Keratinocyte (primary cell): ENCODE results near the gene RASA3. TPM values are rescaled to one million over a fixed set of nuclear protein-coding genes. Genes with fewer than 3 reads are reported as not detected.
A peak's percentile ranks its signal among the peaks of the same experiment; 100 is the strongest.

Experiments
- DNase-seq: peaks from one replicate; pipeline ENCODE4 v3.0.0-alpha.2; 2011; ENCODE audit warnings: low read depth, missing footprints, low spot score
- FAIRE-seq: peaks from 2 replicates; lab custom pipeline; 2011; peaks lifted over from hg19 to GRCh38; lab: Jason Lieb, UNC
- H2AFZ ChIP-seq: 2 replicates; pipeline ENCODE4 v1.6.0; 2012; ENCODE audit warnings: low read length, control low read depth, inconsistent platforms; ENCODE audit not compliant: control insufficient read depth
- H3K27ac ChIP-seq: 2 replicates; pipeline ENCODE4 v1.5.1; 2011; ENCODE audit warnings: low read length; ENCODE audit not compliant: control insufficient read depth, insufficient read depth
- H3K27me3 ChIP-seq: 3 replicates; pipeline ENCODE4 v1.6.0; 2011; ENCODE audit warnings: low read length; ENCODE audit not compliant: control insufficient read depth, insufficient read depth; ENCODE audit errors: extremely low read depth
- H3K36me3 ChIP-seq, 2 experiments: 2 replicates in 1 of 2; 3 replicates in 1 of 2; pipeline ENCODE4 v1.5.1; 2011; ENCODE audit warnings: low read length in 2 of 2, mild to moderate bottlenecking in 1 of 2; ENCODE audit not compliant: control insufficient read depth in 2 of 2, insufficient read depth in 2 of 2; ENCODE audit errors: extremely low read depth in 1 of 2
- H3K4me1 ChIP-seq: 3 replicates; pipeline ENCODE4 v1.5.1; 2011; ENCODE audit warnings: low read length; ENCODE audit not compliant: control insufficient read depth, insufficient read depth; ENCODE audit errors: extremely low read depth
- H3K4me2 ChIP-seq: 3 replicates; pipeline ENCODE4 v1.6.0; 2011; ENCODE audit warnings: low read depth, low read length; ENCODE audit not compliant: control insufficient read depth, insufficient read depth; ENCODE audit errors: extremely low read depth
- H3K4me3 ChIP-seq, 3 experiments: fragments of 200-600 bp in 1 of 3; sonication (generic) in 1 of 3; 2 replicates in 2 of 3; 3 replicates in 1 of 3; pipeline ENCODE4 v1.5.1; 2011 to 2016; ENCODE audit warnings: low read length in 3 of 3, mild to moderate bottlenecking in 3 of 3, control low read depth in 2 of 3, inconsistent platforms in 1 of 3, low read depth in 1 of 3, mixed read lengths in 1 of 3, mixed run types in 1 of 3, moderate library complexity in 1 of 3; ENCODE audit not compliant: control insufficient read depth in 2 of 3, insufficient read depth in 2 of 3; ENCODE audit errors: extremely low read depth in 1 of 3
- H3K79me2 ChIP-seq: 2 replicates; pipeline ENCODE4 v1.6.0; 2012; ENCODE audit warnings: low read length; ENCODE audit not compliant: control insufficient read depth, insufficient read depth
- H3K9ac ChIP-seq: 3 replicates; pipeline ENCODE4 v1.6.0; 2011; ENCODE audit warnings: low read length; ENCODE audit not compliant: control insufficient read depth, insufficient read depth; ENCODE audit errors: extremely low read depth
- H3K9me1 ChIP-seq: 3 replicates; pipeline ENCODE4 v1.6.0; 2011; ENCODE audit warnings: low read length; ENCODE audit not compliant: control insufficient read depth, insufficient read depth; ENCODE audit errors: extremely low read depth
- H3K9me3 ChIP-seq: 2 replicates; pipeline ENCODE4 v1.5.1; 2012; ENCODE audit warnings: low read depth, low read length; ENCODE audit not compliant: control insufficient read depth
- H4K20me1 ChIP-seq: 3 replicates; pipeline ENCODE4 v1.6.0; 2011; ENCODE audit warnings: low read length; ENCODE audit not compliant: control insufficient read depth, insufficient read depth; ENCODE audit errors: extremely low read depth
- EZH2 ChIP-seq: IDR thresholded peaks from one replicate; pipeline ENCODE4 v1.6.1; 2012; ENCODE audit warnings: inconsistent platforms, mild to moderate bottlenecking, low read length, moderate library complexity
- dilution Hi-C: fragments of 300-500 bp; cut with MboI; formaldehyde crosslinking; loops from one replicate; pipeline ENCODE4 v1.7.0; 2020; ENCODE audit warnings: low sequenced_read_pairs; ENCODE audit not compliant: extremely low pct_ligation_motif_present
- polyA plus RNA-seq, 5 experiments: library from polyadenylated mRNA; depleted of rRNA in 3 of 5; stranded (reverse) in 3 of 5; stranded (forward) in 1 of 5; unstranded in 1 of 5; fragments of >200 nt; gene quantifications; 1 replicate in 1 of 5; 2 replicates in 3 of 5; 3 replicates in 1 of 5; pipeline versions ENCODE4 v1.2.1 to v1.2.3, GENCODE V29; 2011 to 2012; ENCODE audit warnings: missing spikeins in 2 of 5, low read depth in 1 of 5, low replicate concordance in 1 of 5
- TF ChIP-seq, protein P1 (sequence below), 3 experiments: IDR thresholded peaks in 1 of 3; conservative IDR thresholded peaks in 1 of 3; optimal IDR thresholded peaks in 1 of 3; 2 replicates in 2 of 3; 3 replicates in 1 of 3; pipeline versions ENCODE3 to v1.5.1; 2011; ENCODE audit warnings: low read length in 3 of 3, mild to moderate bottlenecking in 3 of 3, moderate library complexity in 2 of 3, control low read depth in 1 of 3, inconsistent platforms in 1 of 3; ENCODE audit not compliant: insufficient read depth in 2 of 3; ENCODE audit errors: extremely low read depth in 1 of 3

Gene RASA3
- polyA plus RNA-seq, 1 donor (not counting 4 experiments of a cell fraction or from before 2014, with no cell fraction given) = 4.1 TPM

DNA sequence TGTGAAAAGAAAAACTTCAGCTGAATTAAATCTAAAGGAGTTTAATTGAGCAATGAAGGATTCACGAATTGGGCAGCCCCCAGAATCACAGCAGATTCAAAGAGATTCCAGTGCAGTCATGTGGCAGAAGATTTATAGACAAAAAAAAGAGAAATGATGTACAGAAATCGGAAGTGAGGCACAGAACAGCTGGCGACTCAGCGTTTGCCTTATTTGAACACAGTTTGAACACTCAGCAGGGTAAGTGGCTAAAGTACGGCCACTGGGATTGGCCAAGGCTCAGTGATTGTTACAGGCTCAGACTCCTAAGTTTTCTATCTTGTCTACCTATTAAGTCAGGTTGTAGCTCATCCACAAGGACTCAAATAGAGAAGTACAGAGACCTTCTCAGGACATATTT, 35.0 kb upstream of the RASA3 start:
- H3K79me2 ChIP-seq = no peaks in the 10 kb centered on the region
- peaks cover 38% of the 10 kb centered on the region for H3K27me3 ChIP-seq
- H2AFZ ChIP-seq = no peak overlapping the region
- no peaks in the 10 kb centered on the region for H3K9me3 ChIP-seq
- no peak overlapping the region for H3K4me3 ChIP-seq
- FAIRE-seq (no peak), DNase-seq (no peak)
- dilution Hi-C loops = loop anchor here (10.0 kb wide), 1 partner anchor 113 kb away; no protein-coding TSS in a partner anchor
- TF ChIP-seq, protein P1, sequence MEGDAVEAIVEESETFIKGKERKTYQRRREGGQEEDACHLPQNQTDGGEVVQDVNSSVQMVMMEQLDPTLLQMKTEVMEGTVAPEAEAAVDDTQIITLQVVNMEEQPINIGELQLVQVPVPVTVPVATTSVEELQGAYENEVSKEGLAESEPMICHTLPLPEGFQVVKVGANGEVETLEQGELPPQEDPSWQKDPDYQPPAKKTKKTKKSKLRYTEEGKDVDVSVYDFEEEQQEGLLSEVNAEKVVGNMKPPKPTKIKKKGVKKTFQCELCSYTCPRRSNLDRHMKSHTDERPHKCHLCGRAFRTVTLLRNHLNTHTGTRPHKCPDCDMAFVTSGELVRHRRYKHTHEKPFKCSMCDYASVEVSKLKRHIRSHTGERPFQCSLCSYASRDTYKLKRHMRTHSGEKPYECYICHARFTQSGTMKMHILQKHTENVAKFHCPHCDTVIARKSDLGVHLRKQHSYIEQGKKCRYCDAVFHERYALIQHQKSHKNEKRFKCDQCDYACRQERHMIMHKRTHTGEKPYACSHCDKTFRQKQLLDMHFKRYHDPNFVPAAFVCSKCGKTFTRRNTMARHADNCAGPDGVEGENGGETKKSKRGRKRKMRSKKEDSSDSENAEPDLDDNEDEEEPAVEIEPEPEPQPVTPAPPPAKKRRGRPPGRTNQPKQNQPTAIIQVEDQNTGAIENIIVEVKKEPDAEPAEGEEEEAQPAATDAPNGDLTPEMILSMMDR (optimal IDR thresholded peaks at IDR 0.05 in 1 of 3, IDR thresholded peaks at IDR 0.05 in 1 of 3, conservative IDR thresholded peaks at IDR 0.05 in 1 of 3; ENCODE audit: extremely low read depth in 1 of 3, insufficient read depth in 2 of 3, low read length in 3 of 3) = no peak
- no peak for TF ChIP-seq EZH2
- H3K27ac ChIP-seq = no peak overlapping the region
- no peaks in the 10 kb centered on the region for H3K36me3 ChIP-seq
- H3K9ac ChIP-seq = no peak overlapping the region
- H3K9me1 ChIP-seq = no peaks in the 10 kb centered on the region
- no peaks in the 10 kb centered on the region for H3K4me1 ChIP-seq
- H4K20me1 ChIP-seq = peaks cover 2% of the 10 kb centered on the region
- no peak overlapping the region for H3K4me2 ChIP-seq

DNA sequence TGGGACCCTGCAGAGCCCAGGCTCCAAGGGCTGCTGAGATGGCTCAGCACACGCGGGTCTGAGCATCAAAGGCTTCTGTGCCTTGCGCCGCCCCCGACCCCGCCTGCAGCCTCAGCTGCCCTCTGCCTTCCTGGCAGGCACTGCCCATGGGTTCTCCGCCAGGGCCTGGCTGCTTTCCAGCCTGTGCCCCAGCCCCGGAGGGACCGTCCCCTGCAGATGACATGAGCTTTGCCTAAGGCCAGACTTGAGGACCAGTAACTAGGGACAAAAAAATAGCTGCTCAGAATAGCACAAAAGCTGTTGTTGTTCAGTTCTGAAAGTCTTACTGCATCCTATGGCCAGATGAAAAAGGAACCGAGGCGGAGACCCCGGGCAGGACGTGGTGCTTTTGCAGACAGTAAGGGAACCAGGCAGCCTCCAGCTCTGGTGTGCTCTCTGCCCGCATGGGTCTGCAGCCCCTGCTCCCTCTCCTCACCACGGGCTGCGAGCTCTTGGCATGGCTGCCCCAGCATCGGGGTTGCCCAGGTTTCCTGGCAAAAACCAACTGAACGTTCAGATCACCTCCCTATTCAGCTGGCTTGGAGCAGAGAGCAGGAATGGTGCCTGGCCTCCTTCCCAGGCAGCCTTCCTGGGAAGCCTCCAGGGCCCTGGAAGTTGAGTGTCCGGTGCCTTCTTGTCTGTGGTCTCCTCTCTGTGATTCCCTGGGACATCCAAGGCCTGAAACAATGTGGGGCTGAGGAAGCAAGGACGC, 34.1 kb upstream of the RASA3 start:
- no peaks in the 10 kb centered on the region for H3K4me1 ChIP-seq
- TF ChIP-seq EZH2 = peak; percentile 47
- TF ChIP-seq, protein P1 (optimal IDR thresholded peaks at IDR 0.05 in 1 of 3, IDR thresholded peaks at IDR 0.05 in 1 of 3, conservative IDR thresholded peaks at IDR 0.05 in 1 of 3; ENCODE audit: extremely low read depth in 1 of 3, insufficient read depth in 2 of 3, low read length in 3 of 3) = no peak
- H4K20me1 ChIP-seq = peaks cover 2% of the 10 kb centered on the region
- H3K36me3 ChIP-seq = no peaks in the 10 kb centered on the region
- H3K9me1 ChIP-seq = no peaks in the 10 kb centered on the region
- DNase-seq = no peak
- H2AFZ ChIP-seq = no peak overlapping the region
- no peak overlapping the region for H3K4me2 ChIP-seq
- dilution Hi-C loops = loop anchor here (10.0 kb wide), 1 partner anchor 112 kb away; no protein-coding TSS in a partner anchor
- H3K27me3 ChIP-seq = peaks cover 38% of the 10 kb centered on the region
- FAIRE-seq = no peak
- no peak overlapping the region for H3K4me3 ChIP-seq
- no peaks in the 10 kb centered on the region for H3K79me2 ChIP-seq
- no peaks in the 10 kb centered on the region for H3K9me3 ChIP-seq
- H3K27ac ChIP-seq = no peak overlapping the region
- H3K9ac ChIP-seq = no peak overlapping the region
